ENCODE data around the gene TOLLIP.

DNA sequence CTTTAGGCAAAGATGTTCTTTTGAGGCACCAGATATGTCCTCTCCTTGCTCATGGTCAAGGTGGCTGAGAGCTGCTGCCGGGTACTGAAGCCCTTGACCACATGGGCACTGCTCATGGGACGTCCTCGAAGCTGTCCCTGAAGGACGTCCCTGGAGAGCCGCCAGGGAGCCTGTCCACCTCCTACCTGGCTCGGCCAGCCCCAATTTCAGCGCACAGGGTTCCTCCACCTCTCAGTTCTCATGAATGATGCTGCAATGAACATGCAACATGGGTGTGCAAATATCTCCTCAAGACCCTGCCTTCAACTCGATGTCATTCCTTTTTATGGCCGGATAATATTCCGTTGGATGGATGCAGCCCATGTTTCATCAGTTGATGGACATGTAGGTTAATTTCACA, 24.4 kb upstream of the TOLLIP start:
- TF ChIP-seq FOXA1 (IDR thresholded peaks at IDR 0.05; ENCODE audit: borderline replicate concordance) (no peak), CREBBP (IDR thresholded peaks at IDR 0.05; ENCODE audit: low read depth, low read length) (no peak), SFPQ (IDR thresholded peaks at IDR 0.05; ENCODE audit: low read depth, low read length) (no peak), POLR2A (conservative IDR thresholded peaks at IDR 0.05) (no peak), EZH2 (IDR thresholded peaks at IDR 0.05; ENCODE audit: borderline replicate concordance, low read depth, low read length) (no peak), TAL1 (IDR thresholded peaks at IDR 0.05) (no peak)

All from K562 (cell line).